Upper lobe of left lung (tissue), 4 donors: Measurements from ENCODE around the gene CNN1.
A peak's percentile ranks its signal among the peaks of the same experiment; 100 is the strongest.

Experiments used
- CTCF ChIP-seq, 6 experiments: fragments of 450-650 bp in 4 of 6; fragments of 200-600 bp in 2 of 6; sonication (generic) in 2 of 6; IDR thresholded peaks; one replicate each; pipeline ENCODE4 v1.5.1; 2016 to 2019; ENCODE audit warnings: antibody characterized with exemption in 6 of 6
- POLR2A ChIP-seq, 4 donors: fragments of 450-650 bp; IDR thresholded peaks; one replicate each; pipeline ENCODE4 v1.5.1; 2016 to 2017; ENCODE audit warnings: antibody characterized with exemption in 4 of 4, mild to moderate bottlenecking in 2 of 4
- POLR2AphosphoS5 ChIP-seq, 2 donors: sonication (generic); formaldehyde crosslinking; IDR thresholded peaks; one replicate each; pipeline ENCODE4 v1.5.1; 2017; ENCODE audit warnings: antibody characterized with exemption in 2 of 2

- TF ChIP-seq CTCF (IDR thresholded peaks at IDR 0.05) (peak in 3 of 6 experiments; percentile 25 to 59 (median 25)), POLR2AphosphoS5 (IDR thresholded peaks at IDR 0.05) (peak; percentile 95 to 96), POLR2A (IDR thresholded peaks at IDR 0.05) (peak in 3 of 4 donors; percentile 91 to 98 (median 97))
Observed at GRCh38 chr19:11597202-11598102, 58.8 kb downstream of the CNN1 start, which contains the start of gene ZNF627.
